KOPT-K1 (cell line): ENCODE measurements around the gene SLC27A5.
"Not testable (repeated sequence)": the region's sequence is repeated elsewhere in the genome, so short reads cannot be mapped to it uniquely, and the experiment has no call there.

Experiments
- H3K27ac ChIP-seq: fragments of 200-600 bp; sonication (generic); 2 replicates; pipeline ENCODE4 v1.5.1; 2016; ENCODE audit warnings: antibody characterized with exemption, mild to moderate bottlenecking, low read depth, low read length; ENCODE audit not compliant: poor library complexity, severe bottlenecking
- H3K36me3 ChIP-seq: fragments of 200-600 bp; sonication (generic); 2 replicates; pipeline ENCODE4 v1.5.1; 2017; ENCODE audit warnings: antibody characterized with exemption, mild to moderate bottlenecking, low read length, moderate library complexity; ENCODE audit not compliant: insufficient read depth
- H3K9me3 ChIP-seq: fragments of 200-600 bp; sonication (generic); 2 replicates; pipeline ENCODE4 v1.5.1; 2017; ENCODE audit warnings: antibody characterized with exemption, low read length, mild to moderate bottlenecking; ENCODE audit not compliant: insufficient read depth, poor library complexity, severe bottlenecking

Gene SLC27A5

GRCh38 chr19:58518256-58519086 lies 6.7 kb upstream of the SLC27A5 start:
- H3K27ac ChIP-seq: peak overlapping the region; percentile 77
- no peaks in the 10 kb centered on the region for H3K9me3 ChIP-seq
- H3K36me3 ChIP-seq: peaks cover 18% of the 10 kb centered on the region

DNA sequence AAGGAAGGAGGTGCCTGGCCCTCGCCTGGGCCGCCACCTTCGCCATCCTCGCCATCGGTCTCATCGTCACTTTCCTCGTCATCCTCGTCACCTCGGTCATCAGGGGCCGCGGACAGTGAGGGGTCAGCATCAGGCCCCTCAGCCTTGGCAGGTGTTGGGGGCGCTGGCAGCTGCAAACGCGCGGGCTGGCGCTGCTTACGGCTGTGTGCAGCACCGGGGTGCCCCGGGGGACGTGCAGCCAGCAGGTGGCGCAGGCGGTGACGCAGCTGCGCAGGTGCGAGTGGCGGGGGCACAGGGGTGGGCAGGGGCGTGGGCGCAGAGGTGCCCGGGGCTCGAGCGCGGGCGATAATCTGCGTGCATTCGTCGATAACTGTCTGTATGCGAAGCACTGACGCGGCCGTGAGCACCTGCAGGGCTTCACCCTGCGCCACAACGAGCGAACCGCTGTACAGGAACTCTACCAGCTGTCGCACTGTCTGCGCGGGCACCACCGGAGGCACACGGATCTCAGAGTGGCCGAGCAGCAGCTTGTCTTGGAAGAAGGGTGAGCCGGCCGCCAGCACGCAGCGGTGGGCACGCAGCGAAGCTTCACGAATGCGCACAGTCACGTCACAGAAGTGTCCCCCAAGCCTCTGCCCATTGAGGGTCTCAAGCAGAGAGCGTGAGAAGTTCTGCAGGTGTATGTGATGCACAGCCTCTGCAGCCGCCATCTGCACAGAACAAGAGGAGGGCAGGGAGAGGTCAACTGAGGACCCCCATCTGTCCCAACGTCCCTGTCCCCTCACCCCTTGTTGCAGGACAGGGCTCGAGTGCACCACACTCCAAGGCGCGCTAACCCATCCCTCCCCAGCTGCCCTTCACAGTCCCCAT lies 5.4 kb upstream of the SLC27A5 start:
- Histone ChIP-seq H3K27ac (no peak overlapping the region), H3K9me3 (no peaks in the 10 kb centered on the region), H3K36me3 (peaks cover 18% of the 10 kb centered on the region)

- Histone ChIP-seq H3K9me3 (no peaks in the 10 kb centered on the region), H3K27ac (no peak overlapping the region), H3K36me3 (peaks cover 18% of the 10 kb centered on the region)
Measured at GRCh38 chr19:58516246-58516836, 4.5 kb upstream of the SLC27A5 start.

GRCh38 chr19:58515259-58515658 lies 3.5 kb upstream of the SLC27A5 start:
- H3K9me3 ChIP-seq: no peaks in the 10 kb centered on the region
- peaks cover 18% of the 10 kb centered on the region for H3K36me3 ChIP-seq
- H3K27ac ChIP-seq: no peak overlapping the region

DNA sequence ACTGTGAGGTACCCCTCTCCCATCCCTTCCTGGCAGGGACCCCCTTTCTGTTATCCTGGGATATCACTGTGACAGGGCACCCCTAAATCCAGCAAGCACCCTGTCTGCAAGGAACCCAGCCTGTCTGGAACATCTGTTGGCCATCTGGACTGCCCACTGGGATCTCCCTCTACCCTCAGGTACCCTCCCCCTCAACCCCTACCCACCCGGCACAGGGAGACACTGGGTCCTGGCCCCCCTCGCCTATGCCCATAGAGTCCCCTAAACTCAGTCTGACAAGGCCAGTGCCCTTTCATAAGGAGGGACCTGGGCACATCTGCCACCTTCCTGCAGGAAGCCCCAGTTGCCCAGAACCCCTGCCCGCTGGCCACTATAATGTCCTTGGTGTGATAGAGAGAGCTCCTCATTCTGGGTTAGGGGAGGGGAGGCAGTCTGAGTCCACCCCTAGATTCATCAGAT lies 2.8 kb upstream of the SLC27A5 start:
- Histone ChIP-seq H3K36me3 (peaks cover 18% of the 10 kb centered on the region), H3K9me3 (no peaks in the 10 kb centered on the region), H3K27ac (peak overlapping the region; percentile 79)

- Histone ChIP-seq H3K36me3 (peaks cover 18% of the 10 kb centered on the region), H3K27ac (peak overlapping the region; percentile 79), H3K9me3 (no peaks in the 10 kb centered on the region)
Measured at GRCh38 chr19:58513694-58514563, 2.1 kb upstream of the SLC27A5 start.

DNA sequence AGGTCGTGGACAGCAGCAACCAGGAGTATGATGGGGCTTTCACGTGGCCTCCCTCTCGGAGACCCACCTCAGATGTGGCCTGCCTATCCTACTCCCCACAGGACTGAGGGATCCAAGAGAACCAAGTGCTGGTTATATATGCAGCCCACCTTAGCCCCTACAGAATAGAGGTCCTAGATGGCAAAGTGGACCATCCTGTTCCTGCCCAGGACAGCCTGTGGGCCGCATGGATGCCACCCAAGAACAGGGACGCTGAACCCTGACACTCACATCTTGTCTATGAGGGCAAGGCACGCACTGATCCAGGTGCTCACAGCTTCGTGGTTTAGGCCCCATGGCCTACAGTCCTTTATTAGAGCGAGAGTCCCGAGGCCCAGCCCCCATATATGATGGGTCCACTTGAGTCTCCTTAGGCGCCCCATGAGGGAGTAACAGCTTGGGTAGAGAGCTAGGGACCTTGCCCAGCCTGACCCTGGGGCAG lies 1.5 kb upstream of the SLC27A5 start:
- peaks cover 18% of the 10 kb centered on the region for H3K36me3 ChIP-seq
- no peaks in the 10 kb centered on the region for H3K9me3 ChIP-seq
- peak overlapping the region; percentile 79 for H3K27ac ChIP-seq

- H3K27ac ChIP-seq: no peak overlapping the region
Measured at GRCh38 chr19:58510084-58510862, 1.5 kb downstream of the SLC27A5 start.

GRCh38 chr19:58509731-58510083 lies 2.1 kb downstream of the SLC27A5 start:
- no peak overlapping the region for H3K27ac ChIP-seq
- H3K9me3 ChIP-seq: peaks cover 8% of the 10 kb centered on the region
- H3K36me3 ChIP-seq: no peaks in the 10 kb centered on the region

More at GRCh38 chr19:58510084-58510862, 1.5 kb downstream of the SLC27A5 start:
- Histone ChIP-seq H3K9me3 (peaks cover 8% of the 10 kb centered on the region), H3K36me3 (no peaks in the 10 kb centered on the region)

- not testable (repeated sequence) for H3K9me3 ChIP-seq, H3K36me3 ChIP-seq, H3K27ac ChIP-seq
Measured at GRCh38 chr19:58507602-58508223, 4.1 kb downstream of the SLC27A5 start.

- H3K36me3 ChIP-seq: no peaks in the 10 kb centered on the region
- no peaks in the 10 kb centered on the region for H3K9me3 ChIP-seq
- no peak overlapping the region for H3K27ac ChIP-seq
Measured at GRCh38 chr19:58500242-58500641, 11.6 kb downstream of the SLC27A5 start.

- H3K9me3 ChIP-seq: no peaks in the 10 kb centered on the region
- H3K27ac ChIP-seq: peak overlapping the region; percentile 55
- no peaks in the 10 kb centered on the region for H3K36me3 ChIP-seq
Measured at GRCh38 chr19:58499021-58499927, 12.5 kb downstream of the SLC27A5 start.
